Testis (tissue), 2 donors: Measurements from ENCODE around the gene KLF17.

Source experiments
- POLR2A ChIP-seq: fragments of 450-650 bp; IDR thresholded peaks from one replicate; pipeline ENCODE4 v1.6.1; 2017; ENCODE audit warnings: antibody characterized with exemption, mild to moderate bottlenecking, moderate library complexity
- TF ChIP-seq, protein P1 (sequence below), 3 experiments: fragments of 450-650 bp in 2 of 3; fragments of 200-600 bp in 1 of 3; sonication (generic) in 1 of 3; IDR thresholded peaks; one replicate each; pipeline ENCODE4 v1.5.1; 2016 to 2019; ENCODE audit warnings: antibody characterized with exemption in 3 of 3, mild to moderate bottlenecking in 2 of 3, moderate library complexity in 1 of 3

DNA sequence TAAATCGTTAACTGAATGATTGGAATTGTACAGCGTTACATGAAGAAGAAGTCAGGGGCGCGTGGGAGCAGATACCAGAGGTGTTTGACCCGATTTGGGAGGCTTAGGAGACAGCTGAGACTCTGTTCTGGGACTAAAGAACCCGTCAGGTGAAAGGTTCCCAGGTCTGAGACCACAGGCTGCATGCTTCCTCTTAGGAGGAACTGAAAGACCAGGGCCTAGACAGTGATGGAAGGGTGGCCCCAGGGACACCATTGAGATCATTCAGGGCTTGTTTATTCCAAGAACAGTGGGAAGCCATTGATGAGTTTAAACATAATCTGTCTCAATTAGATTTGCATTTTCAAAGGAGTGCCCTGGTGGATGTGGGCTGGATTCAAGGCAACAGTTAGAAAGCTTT is 904 bp downstream of the KLF17 start:
- TF ChIP-seq POLR2A, result no peak
- TF ChIP-seq, protein P1, sequence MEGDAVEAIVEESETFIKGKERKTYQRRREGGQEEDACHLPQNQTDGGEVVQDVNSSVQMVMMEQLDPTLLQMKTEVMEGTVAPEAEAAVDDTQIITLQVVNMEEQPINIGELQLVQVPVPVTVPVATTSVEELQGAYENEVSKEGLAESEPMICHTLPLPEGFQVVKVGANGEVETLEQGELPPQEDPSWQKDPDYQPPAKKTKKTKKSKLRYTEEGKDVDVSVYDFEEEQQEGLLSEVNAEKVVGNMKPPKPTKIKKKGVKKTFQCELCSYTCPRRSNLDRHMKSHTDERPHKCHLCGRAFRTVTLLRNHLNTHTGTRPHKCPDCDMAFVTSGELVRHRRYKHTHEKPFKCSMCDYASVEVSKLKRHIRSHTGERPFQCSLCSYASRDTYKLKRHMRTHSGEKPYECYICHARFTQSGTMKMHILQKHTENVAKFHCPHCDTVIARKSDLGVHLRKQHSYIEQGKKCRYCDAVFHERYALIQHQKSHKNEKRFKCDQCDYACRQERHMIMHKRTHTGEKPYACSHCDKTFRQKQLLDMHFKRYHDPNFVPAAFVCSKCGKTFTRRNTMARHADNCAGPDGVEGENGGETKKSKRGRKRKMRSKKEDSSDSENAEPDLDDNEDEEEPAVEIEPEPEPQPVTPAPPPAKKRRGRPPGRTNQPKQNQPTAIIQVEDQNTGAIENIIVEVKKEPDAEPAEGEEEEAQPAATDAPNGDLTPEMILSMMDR (IDR thresholded peaks at IDR 0.05), result no peak
